Measurements from ENCODE around the gene NMRK1. TPM values are rescaled to one million over a fixed set of nuclear protein-coding genes. Genes with fewer than 3 reads are reported as not detected.

Gene NMRK1
- total RNA-seq, 1 donor from 2014 or later = 22.0 TPM

DNA sequence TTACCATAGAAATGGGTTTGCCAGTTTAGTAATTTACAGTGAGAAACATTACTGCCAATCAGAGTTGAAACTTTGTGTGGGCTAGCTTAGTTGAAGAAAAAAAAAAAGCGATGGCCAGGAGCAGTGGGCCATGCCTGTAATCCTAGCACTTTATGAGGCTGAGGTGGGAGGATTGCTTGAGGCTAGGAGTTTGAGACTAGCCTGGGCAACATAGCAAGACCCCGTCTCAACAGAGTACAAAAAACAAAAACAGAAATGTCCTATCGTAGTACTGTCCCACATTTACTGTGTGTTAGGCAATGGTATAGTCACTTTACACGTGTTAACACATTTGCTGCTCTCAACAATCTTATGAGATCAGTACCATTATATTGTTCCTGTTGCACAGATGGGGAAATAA lies 2.6 kb upstream of the NMRK1 start:
- Histone ChIP-seq H3K4me3 (peak overlapping the region in 1 of 2 donors; percentile 99), H3K36me3 (no peaks in the 10 kb centered on the region), H3K27me3 (no peaks in the 10 kb centered on the region), H3K9me3 (no peaks in the 10 kb centered on the region), H3K4me1 (peaks cover 6 to 22% of the 10 kb centered on the region in 2 donors), H3K27ac (no peak overlapping the region)
- intact Hi-C loops (cut with DNase I) = no loop called here
- TF ChIP-seq, protein P1, sequence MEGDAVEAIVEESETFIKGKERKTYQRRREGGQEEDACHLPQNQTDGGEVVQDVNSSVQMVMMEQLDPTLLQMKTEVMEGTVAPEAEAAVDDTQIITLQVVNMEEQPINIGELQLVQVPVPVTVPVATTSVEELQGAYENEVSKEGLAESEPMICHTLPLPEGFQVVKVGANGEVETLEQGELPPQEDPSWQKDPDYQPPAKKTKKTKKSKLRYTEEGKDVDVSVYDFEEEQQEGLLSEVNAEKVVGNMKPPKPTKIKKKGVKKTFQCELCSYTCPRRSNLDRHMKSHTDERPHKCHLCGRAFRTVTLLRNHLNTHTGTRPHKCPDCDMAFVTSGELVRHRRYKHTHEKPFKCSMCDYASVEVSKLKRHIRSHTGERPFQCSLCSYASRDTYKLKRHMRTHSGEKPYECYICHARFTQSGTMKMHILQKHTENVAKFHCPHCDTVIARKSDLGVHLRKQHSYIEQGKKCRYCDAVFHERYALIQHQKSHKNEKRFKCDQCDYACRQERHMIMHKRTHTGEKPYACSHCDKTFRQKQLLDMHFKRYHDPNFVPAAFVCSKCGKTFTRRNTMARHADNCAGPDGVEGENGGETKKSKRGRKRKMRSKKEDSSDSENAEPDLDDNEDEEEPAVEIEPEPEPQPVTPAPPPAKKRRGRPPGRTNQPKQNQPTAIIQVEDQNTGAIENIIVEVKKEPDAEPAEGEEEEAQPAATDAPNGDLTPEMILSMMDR (IDR thresholded peaks at IDR 0.05) = no peak
- DNase-seq (ENCODE audit: low spot score in 2 of 2) = no peak

DNA sequence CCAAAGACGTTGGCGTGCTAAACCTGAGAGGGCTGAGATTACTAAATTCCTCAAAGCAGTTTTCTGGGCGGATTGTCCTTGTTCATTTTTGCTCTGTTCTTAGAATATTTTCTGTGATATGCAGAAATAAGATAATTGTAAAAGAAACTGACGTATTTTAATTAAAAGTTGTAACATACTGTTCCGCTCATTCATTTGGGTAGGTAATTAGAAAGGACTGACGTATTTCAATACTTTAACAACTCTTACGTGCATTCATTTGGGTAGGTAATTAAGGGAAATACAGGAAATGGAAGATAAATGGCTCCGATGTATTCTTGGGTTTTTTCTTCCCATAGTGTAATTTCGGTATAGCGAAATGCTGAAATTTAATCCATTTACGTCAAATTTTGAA lies 1.4 kb upstream of the NMRK1 start:
- peak overlapping the region; percentile 92 to 96 for H3K27ac ChIP-seq
- intact Hi-C loops (cut with DNase I) = loop anchor here (2.0 to 10.0 kb wide), 3 partner anchors 137 to 1303 kb away; partner anchors contain the start of genes C9orf40, PCSK5 and RFK
- no peak for DNase-seq (ENCODE audit: low spot score in 2 of 2)

DNA sequence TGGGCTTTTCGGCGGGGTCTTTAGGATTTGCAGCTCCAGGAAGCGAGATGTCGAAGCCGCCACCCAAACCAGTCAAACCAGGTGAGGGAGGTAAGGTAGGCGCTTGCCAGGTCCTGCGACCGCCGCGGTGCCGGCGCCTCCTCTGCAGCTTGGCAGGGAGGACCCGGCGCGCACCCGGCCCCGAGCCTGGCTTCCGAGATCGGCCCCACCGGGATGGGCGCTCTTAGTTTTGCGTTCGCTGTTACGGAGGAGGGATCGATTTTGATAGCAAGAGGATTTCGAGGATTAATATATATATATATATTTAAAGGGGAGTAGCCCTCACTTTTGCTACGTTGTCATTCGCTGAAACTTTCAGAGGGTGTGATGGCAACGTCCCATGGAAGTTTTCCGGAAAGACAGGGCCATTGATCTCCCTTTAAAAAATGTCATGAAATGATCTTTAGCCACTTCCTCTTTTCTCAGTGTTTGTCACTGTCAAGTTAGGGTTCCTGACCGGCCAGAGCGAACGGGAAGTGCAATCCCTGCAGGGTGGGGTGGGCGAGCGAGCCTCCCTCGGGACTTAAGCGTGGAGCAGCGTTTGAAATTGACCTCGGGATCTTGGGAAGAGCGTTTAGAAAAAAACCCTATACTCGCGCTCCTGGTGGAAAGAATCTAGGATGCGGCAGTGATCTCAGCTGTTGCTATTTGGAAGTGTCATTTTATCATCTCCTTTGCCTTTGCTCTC lies 854 bp upstream of the NMRK1 start:
- peak overlapping the region; percentile 92 to 96 for H3K27ac ChIP-seq
- no peaks in the 10 kb centered on the region for H3K27me3 ChIP-seq
- intact Hi-C loops (cut with DNase I) = loop anchor here (1.0 to 10.0 kb wide), 4 partner anchors 61 to 1303 kb away; partner anchors contain the start of genes C9orf40, CARNMT1, PCSK5 and RFK
- H3K9me3 ChIP-seq = no peaks in the 10 kb centered on the region
- TF ChIP-seq, protein P1 (IDR thresholded peaks at IDR 0.05) = peak in 1 of 3 experiments; percentile 6
- peak overlapping the region; percentile 97 to 99 for H3K4me3 ChIP-seq
- peaks cover 6 to 22% of the 10 kb centered on the region in 2 donors for H3K4me1 ChIP-seq
- peak; percentile 33 to 84 for DNase-seq (ENCODE audit: low spot score in 2 of 2)
- no peaks in the 10 kb centered on the region for H3K36me3 ChIP-seq

More for the DNA sequence above, 1.4 kb upstream of the NMRK1 start:
- TF ChIP-seq, protein P1 (IDR thresholded peaks at IDR 0.05) = no peak
- peak overlapping the region; percentile 97 to 99 for H3K4me3 ChIP-seq
- H3K27me3 ChIP-seq = no peaks in the 10 kb centered on the region
- peaks cover 6 to 22% of the 10 kb centered on the region in 2 donors for H3K4me1 ChIP-seq
- H3K9me3 ChIP-seq = no peaks in the 10 kb centered on the region
- no peaks in the 10 kb centered on the region for H3K36me3 ChIP-seq

DNA sequence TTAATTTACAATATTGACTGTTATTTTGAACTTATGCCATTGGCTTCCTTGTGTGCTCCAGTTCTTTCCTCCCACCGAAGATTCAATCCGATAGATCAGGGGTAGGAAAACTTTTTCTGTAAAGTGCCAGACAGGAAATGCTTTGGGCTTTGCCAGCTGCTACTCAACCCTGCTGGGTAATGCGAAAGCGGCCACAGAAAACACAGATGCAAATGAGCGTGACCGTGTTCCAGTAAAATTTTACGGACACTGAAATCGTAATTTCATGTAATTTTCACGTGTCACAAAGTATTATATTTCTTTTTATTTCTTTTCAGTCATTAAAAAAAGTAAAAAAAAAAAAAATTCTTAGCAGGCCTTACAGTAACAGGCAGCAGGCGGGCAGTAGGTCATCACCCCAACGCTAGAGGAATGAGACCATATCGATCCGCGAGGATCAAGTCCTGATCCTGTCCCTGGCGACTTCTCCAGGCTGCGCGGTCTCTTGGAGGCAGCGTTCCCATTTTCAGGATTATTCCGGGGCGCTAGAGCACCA lies 599 bp downstream of the NMRK1 start:
- intact Hi-C loops (cut with DNase I) = loop anchor here (5.0 to 10.0 kb wide), 2 partner anchors 807 to 1305 kb away; partner anchors contain the start of genes PCSK5 and RFK
- TF ChIP-seq, protein P1 (IDR thresholded peaks at IDR 0.05) = no peak
- Histone ChIP-seq H3K27ac (peak overlapping the region; percentile 90 to 96), H3K27me3 (no peaks in the 10 kb centered on the region), H3K4me3 (peak overlapping the region; percentile 97 to 99), H3K4me1 (peaks cover 6 to 22% of the 10 kb centered on the region in 2 donors), H3K9me3 (no peaks in the 10 kb centered on the region), H3K36me3 (no peaks in the 10 kb centered on the region)
- DNase-seq (ENCODE audit: low spot score in 2 of 2) = peak in 1 of 2 donors; percentile 74

DNA sequence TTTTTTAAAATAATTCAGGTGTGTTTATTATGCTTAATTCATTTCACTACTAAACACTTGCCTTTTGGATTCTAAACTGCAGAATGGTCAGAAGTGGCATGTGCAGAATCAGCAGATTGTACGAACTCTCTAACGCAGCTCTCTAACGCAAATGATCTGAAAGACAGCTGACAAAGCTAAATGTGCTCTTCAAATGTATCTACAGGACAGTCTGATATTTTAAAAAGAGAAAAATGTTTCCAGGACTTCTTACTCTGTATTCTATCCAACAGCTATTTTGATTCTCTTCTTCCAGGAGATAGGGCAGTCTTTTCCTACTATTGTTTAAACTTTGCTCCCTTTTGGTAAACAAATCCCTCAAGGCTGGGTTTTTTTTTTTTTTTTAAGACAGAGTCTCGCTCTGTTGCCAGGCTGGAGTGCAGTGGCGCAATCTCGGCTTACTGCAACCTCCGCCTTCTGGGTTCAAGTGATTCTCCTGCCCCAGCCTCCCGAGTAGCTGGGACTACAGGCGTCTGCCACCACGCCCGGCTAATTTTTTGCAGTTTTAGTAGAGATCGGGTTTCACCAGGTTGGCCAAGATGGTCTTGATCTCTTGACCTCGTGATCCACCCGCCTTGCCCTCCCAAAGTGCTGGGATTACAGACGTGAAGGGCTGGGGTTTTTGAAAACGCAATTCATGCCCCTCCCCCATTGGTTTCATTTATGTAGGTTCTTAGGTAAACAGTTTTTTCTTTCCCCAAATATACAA lies 1.2 kb downstream of the NMRK1 start:
- Histone ChIP-seq H3K36me3 (peaks cover 0 to under 1% of the 10 kb centered on the region in 2 donors), H3K4me3 (peak overlapping the region; percentile 97 to 99), H3K9me3 (no peaks in the 10 kb centered on the region), H3K27ac (peak overlapping the region; percentile 90 to 96), H3K27me3 (no peaks in the 10 kb centered on the region), H3K4me1 (peaks cover 6 to 19% of the 10 kb centered on the region in 2 donors)
- no peak for DNase-seq (ENCODE audit: low spot score in 2 of 2)
- TF ChIP-seq, protein P1 (IDR thresholded peaks at IDR 0.05) = no peak
- intact Hi-C loops (cut with DNase I) = loop anchor here (5.0 to 10.0 kb wide), 2 partner anchors 808 to 1306 kb away; partner anchors contain the start of genes PCSK5 and RFK
